ENCODE data around the gene FLT4.

- TF ChIP-seq REST (IDR thresholded peaks at IDR 0.05; ENCODE audit: borderline replicate concordance) = no peak
- no peak for TF ChIP-seq CTCF (IDR thresholded peaks at IDR 0.05; ENCODE audit: poor library complexity, severe bottlenecking)
- no peak for TF ChIP-seq POLR2AphosphoS5 (IDR thresholded peaks at IDR 0.05)
- TF ChIP-seq EP300 (conservative IDR thresholded peaks at IDR 0.05; ENCODE audit: poor library complexity, severe bottlenecking) = no peak
- TF ChIP-seq RAD21 (conservative IDR thresholded peaks at IDR 0.05) = no peak
- no peak for TF ChIP-seq EZH2 (IDR thresholded peaks at IDR 0.05; ENCODE audit: borderline replicate concordance, insufficient read depth, low read length, poor library complexity, severe bottlenecking)
- TF ChIP-seq SMC3 (conservative IDR thresholded peaks at IDR 0.05; ENCODE audit: poor library complexity) = no peak
- no peak for TF ChIP-seq MXI1 (conservative IDR thresholded peaks at IDR 0.05; ENCODE audit: poor library complexity, severe bottlenecking)
- no peak for TF ChIP-seq TAF1 (IDR thresholded peaks at IDR 0.05; ENCODE audit: low read depth)
Measured at GRCh38 chr5:180623411-180623834, 26.0 kb downstream of the FLT4 start.
